GM12878 (cell line): ENCODE measurements around the gene HERPUD1. TPM values are rescaled to one million over a fixed set of nuclear protein-coding genes. Genes with fewer than 3 reads are reported as not detected.
A peak's percentile ranks its signal among the peaks of the same experiment; 100 is the strongest.

Source experiments
- BHLHE40 ChIP-seq, 2 experiments: fragments of 450-650 bp in 1 of 2; IDR thresholded peaks; 2 replicates each; pipeline ENCODE4 v1.6.1; 2011 to 2017; ENCODE audit warnings: low read depth in 2 of 2, borderline replicate concordance in 1 of 2, improper control_type of control experiment in 1 of 2, low read length in 1 of 2, mild to moderate bottlenecking in 1 of 2
- CBX3 ChIP-seq: fragments of 200-600 bp; sonication (generic); IDR thresholded peaks from 2 replicates; pipeline ENCODE4 v1.6.1; 2016; ENCODE audit warnings: low read depth, borderline replicate concordance
- CHD2 ChIP-seq: IDR thresholded peaks from 2 replicates; pipeline ENCODE4 v1.6.1; 2011; ENCODE audit warnings: low read depth, low read length, improper control_type of control experiment, borderline replicate concordance
- IKZF1 ChIP-seq: fragments of 450-650 bp; conservative IDR thresholded peaks from 2 replicates; pipeline ENCODE4 v1.6.1; 2017; ENCODE audit warnings: antibody characterized with exemption, mild to moderate bottlenecking
- JUNB ChIP-seq: IDR thresholded peaks from 2 replicates; pipeline ENCODE4 v1.6.1; 2016; ENCODE audit warnings: antibody characterized with exemption, mild to moderate bottlenecking
- LARP7 ChIP-seq: fragments of 450-650 bp; IDR thresholded peaks from 2 replicates; pipeline ENCODE4 v1.6.1; 2017; ENCODE audit warnings: mild to moderate bottlenecking
- MEF2B ChIP-seq: fragments of 450-650 bp; IDR thresholded peaks from 2 replicates; pipeline ENCODE4 v1.6.1; 2018; ENCODE audit warnings: mild to moderate bottlenecking, moderate library complexity; ENCODE audit not compliant: partially characterized antibody, poor library complexity, severe bottlenecking
- MTA3 ChIP-seq: IDR thresholded peaks from 2 replicates; pipeline ENCODE4 v1.6.1; 2012; ENCODE audit warnings: low read length, inconsistent platforms, borderline replicate concordance
- NBN ChIP-seq: fragments of 450-650 bp; IDR thresholded peaks from 2 replicates; pipeline ENCODE4 v1.6.1; 2016
- NFIC ChIP-seq: IDR thresholded peaks from 2 replicates; pipeline ENCODE4 v1.6.1; 2012; ENCODE audit warnings: low read depth, mild to moderate bottlenecking, inconsistent platforms, low read length, moderate library complexity
- NR2C1 ChIP-seq: fragments of 450-650 bp; IDR thresholded peaks from 2 replicates; pipeline ENCODE4 v1.6.1; 2017; ENCODE audit warnings: antibody characterized with exemption, mild to moderate bottlenecking, moderate library complexity
- POLR2AphosphoS2 ChIP-seq: IDR thresholded peaks from 2 replicates; pipeline ENCODE4 v1.6.1; 2011; ENCODE audit warnings: low read depth, mild to moderate bottlenecking, low read length, improper control_type of control experiment, moderate library complexity
- RELA ChIP-seq: fragments of 450-650 bp; IDR thresholded peaks from 2 replicates; pipeline ENCODE4 v1.8.0; 2014; ENCODE audit warnings: borderline replicate concordance; ENCODE audit not compliant: partially characterized antibody
- SREBF2 ChIP-seq: IDR thresholded peaks from 2 replicates; pipeline ENCODE4 v1.6.1; 2012; ENCODE audit warnings: mild to moderate bottlenecking, low read length
- SUZ12 ChIP-seq: fragments of 200-600 bp; sonication (generic); IDR thresholded peaks from one replicate; pipeline ENCODE4 v1.6.1; 2018; ENCODE audit warnings: antibody characterized with exemption, mild to moderate bottlenecking; ENCODE audit not compliant: unreplicated experiment
- ZNF217 ChIP-seq: fragments of 450-650 bp; IDR thresholded peaks from 2 replicates; pipeline ENCODE4 v1.6.1; 2017; ENCODE audit warnings: antibody characterized with exemption, mild to moderate bottlenecking
- polyA plus RNA-seq, 11 experiments: library from polyadenylated mRNA; depleted of rRNA in 4 of 11; unstranded in 6 of 11; stranded (reverse) in 5 of 11; fragments of >200 nt; fragmentation: Nextera tagmentation in 4 of 11; fragmentation: Illumina TruSeq in 1 of 11; extraction: Ambion mirVana in 4 of 11; extraction: Trizol in 1 of 11; gene quantifications; 1 replicate in 1 of 11; 2 replicates in 10 of 11; pipeline versions ENCODE4 v1.2.1 to v1.2.3, GENCODE V29; 2011 to 2016; ENCODE audit warnings: inconsistent platforms in 2 of 11, missing spikeins in 2 of 11, low read depth in 1 of 11
- total RNA-seq, 4 experiments: library from RNA; depleted of rRNA in 3 of 4; stranded (reverse); fragments of >200 nt in 3 of 4; fragmentation: Illumina TruSeq in 1 of 4; extraction: Trizol in 1 of 4; gene quantifications; 2 replicates each; pipeline versions ENCODE4 v1.2.1 to v1.2.3, GENCODE V29; 2013 to 2021
- TF ChIP-seq, protein P1 (sequence below): fragments of 450-650 bp; IDR thresholded peaks from 2 replicates; pipeline ENCODE4 v1.6.1; 2017; ENCODE audit warnings: mild to moderate bottlenecking, moderate library complexity
- TF ChIP-seq, protein P2 (sequence below): IDR thresholded peaks from 2 replicates; pipeline ENCODE4 v1.6.1; 2011; ENCODE audit warnings: borderline replicate concordance, low read depth, mild to moderate bottlenecking, moderate library complexity, low read length; ENCODE audit not compliant: insufficient read depth, poor library complexity, severe bottlenecking
- TF ChIP-seq, protein P3 (sequence below): fragments of 450-650 bp; IDR thresholded peaks from 2 replicates; pipeline ENCODE4 v1.6.1; 2017; ENCODE audit warnings: low read depth, mild to moderate bottlenecking, moderate library complexity
- TF ChIP-seq, protein P4 (sequence below): fragments of 450-650 bp; IDR thresholded peaks from 2 replicates; pipeline ENCODE4 v1.6.1; 2017; ENCODE audit warnings: borderline replicate concordance

HERPUD1 gene
- total and polyA plus RNA-seq, 10 of the 15 experiments (the other 5 are each of a cell fraction or from before 2014, with no cell fraction given) = 32.6 to 212 (median 122) TPM

DNA sequence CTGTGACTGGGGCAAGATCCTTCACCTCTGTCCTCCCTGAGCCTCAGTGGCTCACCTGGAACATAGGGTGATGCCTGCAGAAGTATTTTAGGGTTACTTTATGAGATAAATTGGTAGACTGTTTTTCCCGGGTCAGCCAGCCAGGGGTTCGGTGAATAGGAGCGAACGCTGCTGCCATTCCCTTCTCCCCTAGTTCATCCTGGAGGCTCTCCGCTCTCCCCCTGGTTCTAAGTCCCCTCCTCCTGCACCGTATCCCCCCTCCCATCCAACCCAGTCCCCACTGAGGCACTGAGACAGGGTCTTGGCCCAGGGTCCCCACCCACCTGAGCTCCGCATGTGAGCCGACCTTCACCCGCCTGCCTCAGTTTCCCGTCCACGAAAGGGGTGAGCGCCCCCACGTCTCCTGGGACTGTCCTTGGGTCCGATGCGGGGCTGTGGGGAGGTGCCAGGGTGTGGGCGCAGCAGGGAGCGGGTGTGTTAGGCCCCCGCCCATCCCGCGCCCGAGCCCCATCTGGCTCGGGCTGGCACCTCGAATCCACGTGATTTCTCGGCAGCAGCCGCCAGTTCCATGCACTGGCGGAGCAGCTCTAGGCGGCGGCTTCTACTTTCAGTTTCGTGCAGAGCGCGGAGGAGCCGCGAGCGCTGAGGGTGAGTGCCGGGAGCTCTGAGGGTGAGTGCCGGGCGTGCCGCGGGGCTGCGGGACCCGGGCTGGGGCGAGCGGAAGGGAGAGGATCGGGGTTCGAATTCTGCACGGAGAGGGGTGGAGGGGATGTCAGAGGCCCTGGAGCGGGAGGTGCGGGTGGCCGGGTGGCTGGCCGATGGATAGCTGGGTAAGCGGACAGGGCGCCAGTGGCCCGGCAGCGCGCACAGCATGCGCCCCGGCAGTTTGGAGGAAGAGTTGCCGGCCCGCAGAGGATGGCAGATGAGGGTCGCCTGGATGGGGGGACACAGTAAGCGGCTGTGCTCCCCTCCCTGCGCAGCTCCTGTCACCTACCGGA, 57.3 kb downstream of the HERPUD1 start, which contains the start of gene NLRC5 (continued):
- TF ChIP-seq MTA3 (0 out of 2 replicates have a peak, but pooled peaks have one; percentile 21), SUZ12 (no peak), MEF2B (peak; percentile 82), POLR2AphosphoS2 (no peak; the same call in 1 of the 2 replicates), BHLHE40 (IDR thresholded peaks at IDR 0.05; ENCODE audit: borderline replicate concordance in 1 of 2, low read depth in 2 of 2, low read length in 1 of 2) (peak; percentile 89 to 96), ZNF217 (0 out of 2 replicates have a peak, but pooled peaks have one; percentile 46), LARP7 (peak; percentile 61), CBX3 (no peak), NBN (peak; percentile 77), NR2C1 (no peak), RELA (peak; percentile 29), NFIC (no peak), SREBF2 (no peak), CHD2 (no peak), IKZF1 (peak; percentile 73), JUNB (no peak)
- TF ChIP-seq, protein P1, sequence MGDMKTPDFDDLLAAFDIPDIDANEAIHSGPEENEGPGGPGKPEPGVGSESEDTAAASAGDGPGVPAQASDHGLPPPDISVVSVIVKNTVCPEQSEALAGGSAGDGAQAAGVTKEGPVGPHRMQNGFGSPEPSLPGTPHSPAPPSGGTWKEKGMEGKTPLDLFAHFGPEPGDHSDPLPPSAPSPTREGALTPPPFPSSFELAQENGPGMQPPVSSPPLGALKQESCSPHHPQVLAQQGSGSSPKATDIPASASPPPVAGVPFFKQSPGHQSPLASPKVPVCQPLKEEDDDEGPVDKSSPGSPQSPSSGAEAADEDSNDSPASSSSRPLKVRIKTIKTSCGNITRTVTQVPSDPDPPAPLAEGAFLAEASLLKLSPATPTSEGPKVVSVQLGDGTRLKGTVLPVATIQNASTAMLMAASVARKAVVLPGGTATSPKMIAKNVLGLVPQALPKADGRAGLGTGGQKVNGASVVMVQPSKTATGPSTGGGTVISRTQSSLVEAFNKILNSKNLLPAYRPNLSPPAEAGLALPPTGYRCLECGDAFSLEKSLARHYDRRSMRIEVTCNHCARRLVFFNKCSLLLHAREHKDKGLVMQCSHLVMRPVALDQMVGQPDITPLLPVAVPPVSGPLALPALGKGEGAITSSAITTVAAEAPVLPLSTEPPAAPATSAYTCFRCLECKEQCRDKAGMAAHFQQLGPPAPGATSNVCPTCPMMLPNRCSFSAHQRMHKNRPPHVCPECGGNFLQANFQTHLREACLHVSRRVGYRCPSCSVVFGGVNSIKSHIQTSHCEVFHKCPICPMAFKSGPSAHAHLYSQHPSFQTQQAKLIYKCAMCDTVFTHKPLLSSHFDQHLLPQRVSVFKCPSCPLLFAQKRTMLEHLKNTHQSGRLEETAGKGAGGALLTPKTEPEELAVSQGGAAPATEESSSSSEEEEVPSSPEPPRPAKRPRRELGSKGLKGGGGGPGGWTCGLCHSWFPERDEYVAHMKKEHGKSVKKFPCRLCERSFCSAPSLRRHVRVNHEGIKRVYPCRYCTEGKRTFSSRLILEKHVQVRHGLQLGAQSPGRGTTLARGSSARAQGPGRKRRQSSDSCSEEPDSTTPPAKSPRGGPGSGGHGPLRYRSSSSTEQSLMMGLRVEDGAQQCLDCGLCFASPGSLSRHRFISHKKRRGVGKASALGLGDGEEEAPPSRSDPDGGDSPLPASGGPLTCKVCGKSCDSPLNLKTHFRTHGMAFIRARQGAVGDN = peak; percentile 87; the same call in 1 of the 2 replicates
- TF ChIP-seq, protein P2, sequence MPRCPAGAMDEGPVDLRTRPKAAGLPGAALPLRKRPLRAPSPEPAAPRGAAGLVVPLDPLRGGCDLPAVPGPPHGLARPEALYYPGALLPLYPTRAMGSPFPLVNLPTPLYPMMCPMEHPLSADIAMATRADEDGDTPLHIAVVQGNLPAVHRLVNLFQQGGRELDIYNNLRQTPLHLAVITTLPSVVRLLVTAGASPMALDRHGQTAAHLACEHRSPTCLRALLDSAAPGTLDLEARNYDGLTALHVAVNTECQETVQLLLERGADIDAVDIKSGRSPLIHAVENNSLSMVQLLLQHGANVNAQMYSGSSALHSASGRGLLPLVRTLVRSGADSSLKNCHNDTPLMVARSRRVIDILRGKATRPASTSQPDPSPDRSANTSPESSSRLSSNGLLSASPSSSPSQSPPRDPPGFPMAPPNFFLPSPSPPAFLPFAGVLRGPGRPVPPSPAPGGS = no peak
- TF ChIP-seq, protein P3, sequence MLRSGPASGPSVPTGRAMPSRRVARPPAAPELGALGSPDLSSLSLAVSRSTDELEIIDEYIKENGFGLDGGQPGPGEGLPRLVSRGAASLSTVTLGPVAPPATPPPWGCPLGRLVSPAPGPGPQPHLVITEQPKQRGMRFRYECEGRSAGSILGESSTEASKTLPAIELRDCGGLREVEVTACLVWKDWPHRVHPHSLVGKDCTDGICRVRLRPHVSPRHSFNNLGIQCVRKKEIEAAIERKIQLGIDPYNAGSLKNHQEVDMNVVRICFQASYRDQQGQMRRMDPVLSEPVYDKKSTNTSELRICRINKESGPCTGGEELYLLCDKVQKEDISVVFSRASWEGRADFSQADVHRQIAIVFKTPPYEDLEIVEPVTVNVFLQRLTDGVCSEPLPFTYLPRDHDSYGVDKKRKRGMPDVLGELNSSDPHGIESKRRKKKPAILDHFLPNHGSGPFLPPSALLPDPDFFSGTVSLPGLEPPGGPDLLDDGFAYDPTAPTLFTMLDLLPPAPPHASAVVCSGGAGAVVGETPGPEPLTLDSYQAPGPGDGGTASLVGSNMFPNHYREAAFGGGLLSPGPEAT = peak; percentile 49; the same call in 1 of the 2 replicates
- TF ChIP-seq, protein P4, sequence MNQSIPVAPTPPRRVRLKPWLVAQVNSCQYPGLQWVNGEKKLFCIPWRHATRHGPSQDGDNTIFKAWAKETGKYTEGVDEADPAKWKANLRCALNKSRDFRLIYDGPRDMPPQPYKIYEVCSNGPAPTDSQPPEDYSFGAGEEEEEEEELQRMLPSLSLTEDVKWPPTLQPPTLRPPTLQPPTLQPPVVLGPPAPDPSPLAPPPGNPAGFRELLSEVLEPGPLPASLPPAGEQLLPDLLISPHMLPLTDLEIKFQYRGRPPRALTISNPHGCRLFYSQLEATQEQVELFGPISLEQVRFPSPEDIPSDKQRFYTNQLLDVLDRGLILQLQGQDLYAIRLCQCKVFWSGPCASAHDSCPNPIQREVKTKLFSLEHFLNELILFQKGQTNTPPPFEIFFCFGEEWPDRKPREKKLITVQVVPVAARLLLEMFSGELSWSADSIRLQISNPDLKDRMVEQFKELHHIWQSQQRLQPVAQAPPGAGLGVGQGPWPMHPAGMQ = no peak
